ACC112 (cell line): Measurements from ENCODE around the gene B4GALT5.

ENCODE experiments used
- H2AFZ ChIP-seq: fragments of 200-600 bp; sonication (generic); one replicate; pipeline ENCODE4 v1.6.0; 2017; ENCODE audit warnings: antibody characterized with exemption, low read length; ENCODE audit not compliant: unreplicated experiment
- H3K27ac ChIP-seq: fragments of 200-600 bp; sonication (generic); 2 replicates; pipeline ENCODE4 v1.5.1; 2014; ENCODE audit warnings: low read depth, mild to moderate bottlenecking, antibody characterized with exemption, low read length, moderate library complexity
- H3K27me3 ChIP-seq: fragments of 200-600 bp; sonication (generic); 2 replicates; pipeline ENCODE4 v1.6.1; 2014; ENCODE audit warnings: mild to moderate bottlenecking, antibody characterized with exemption, low read length, moderate library complexity, mixed read lengths; ENCODE audit not compliant: insufficient read depth
- H3K36me3 ChIP-seq: fragments of 200-600 bp; sonication (generic); 2 replicates; pipeline ENCODE4 v1.6.1; 2016; ENCODE audit warnings: mild to moderate bottlenecking, antibody characterized with exemption, low read length, moderate library complexity, mixed read lengths; ENCODE audit not compliant: insufficient read depth
- H3K4me1 ChIP-seq: fragments of 200-600 bp; sonication (generic); one replicate; pipeline ENCODE4 v1.6.1; 2016; ENCODE audit warnings: low read length, mixed read lengths; ENCODE audit not compliant: insufficient read depth, unreplicated experiment, control insufficient read depth
- H3K4me3 ChIP-seq: fragments of 200-600 bp; sonication (generic); 2 replicates; pipeline ENCODE4 v1.5.1; 2014; ENCODE audit warnings: mild to moderate bottlenecking, low read depth, low read length
- H3K79me2 ChIP-seq: fragments of 200-600 bp; sonication (generic); one replicate; pipeline ENCODE4 v1.6.0; 2016; ENCODE audit warnings: low read length; ENCODE audit not compliant: control insufficient read depth, unreplicated experiment, insufficient read depth

The B4GALT5 gene

GRCh38 chr20:49656304-49656703 is 57.4 kb downstream of the B4GALT5 start:
- no peak overlapping the region for H3K4me3 ChIP-seq
- peaks cover 24% of the 10 kb centered on the region; the same call in 1 of the 2 replicates for H3K36me3 ChIP-seq
- H2AFZ ChIP-seq = no peak overlapping the region
- no peak overlapping the region for H3K27ac ChIP-seq
- peaks cover 17% of the 10 kb centered on the region for H3K4me1 ChIP-seq
- H3K27me3 ChIP-seq = no peaks in the 10 kb centered on the region
- peaks cover 54% of the 10 kb centered on the region for H3K79me2 ChIP-seq

- no peak overlapping the region for H3K4me3 ChIP-seq
- peaks cover 24% of the 10 kb centered on the region; the same call in 1 of the 2 replicates for H3K36me3 ChIP-seq
- H2AFZ ChIP-seq = no peak overlapping the region
- H3K79me2 ChIP-seq = peaks cover 32% of the 10 kb centered on the region
- H3K27ac ChIP-seq = no peak overlapping the region
- no peaks in the 10 kb centered on the region for H3K27me3 ChIP-seq
- H3K4me1 ChIP-seq = peaks cover 17% of the 10 kb centered on the region
Measured at GRCh38 chr20:49653925-49654434, 59.7 kb downstream of the B4GALT5 start.

GRCh38 chr20:49649672-49650071 is 64.0 kb downstream of the B4GALT5 start:
- no peak overlapping the region for H3K27ac ChIP-seq
- no peak overlapping the region for H3K4me3 ChIP-seq
- H3K27me3 ChIP-seq = no peaks in the 10 kb centered on the region
- no peaks in the 10 kb centered on the region for H3K4me1 ChIP-seq
- peaks cover 45% of the 10 kb centered on the region for H3K36me3 ChIP-seq
- peaks cover 7% of the 10 kb centered on the region for H3K79me2 ChIP-seq
- no peak overlapping the region for H2AFZ ChIP-seq

- Histone ChIP-seq H3K27ac (no peak overlapping the region), H3K4me3 (no peak overlapping the region), H3K4me1 (no peaks in the 10 kb centered on the region), H3K27me3 (no peaks in the 10 kb centered on the region), H2AFZ (no peak overlapping the region), H3K79me2 (peaks cover 4% of the 10 kb centered on the region), H3K36me3 (peaks cover 39% of the 10 kb centered on the region)
Measured at GRCh38 chr20:49647550-49647949, 66.1 kb downstream of the B4GALT5 start.

GRCh38 chr20:49646528-49646927 is 67.2 kb downstream of the B4GALT5 start:
- Histone ChIP-seq H3K27me3 (no peaks in the 10 kb centered on the region), H3K4me1 (no peaks in the 10 kb centered on the region), H3K36me3 (peaks cover 48% of the 10 kb centered on the region), H3K79me2 (peaks cover 4% of the 10 kb centered on the region), H2AFZ (no peak overlapping the region), H3K27ac (no peak overlapping the region), H3K4me3 (no peak overlapping the region)

GRCh38 chr20:49646126-49646525 is 67.6 kb downstream of the B4GALT5 start:
- peaks cover 4% of the 10 kb centered on the region for H3K79me2 ChIP-seq
- H3K36me3 ChIP-seq = peaks cover 51% of the 10 kb centered on the region

GRCh38 chr20:49644980-49645565 is 68.6 kb downstream of the B4GALT5 start:
- Histone ChIP-seq H3K27me3 (no peaks in the 10 kb centered on the region), H2AFZ (no peak overlapping the region), H3K79me2 (peaks cover 4% of the 10 kb centered on the region), H3K27ac (no peak overlapping the region), H3K4me1 (no peaks in the 10 kb centered on the region), H3K36me3 (peaks cover 57% of the 10 kb centered on the region), H3K4me3 (no peak overlapping the region)

More at GRCh38 chr20:49646126-49646525, 67.6 kb downstream of the B4GALT5 start:
- Histone ChIP-seq H3K27ac (no peak overlapping the region), H2AFZ (no peak overlapping the region), H3K27me3 (no peaks in the 10 kb centered on the region), H3K4me3 (no peak overlapping the region), H3K4me1 (no peaks in the 10 kb centered on the region)

- no peak overlapping the region for H2AFZ ChIP-seq
- no peak overlapping the region for H3K4me3 ChIP-seq
- no peaks in the 10 kb centered on the region for H3K79me2 ChIP-seq
- no peaks in the 10 kb centered on the region for H3K27me3 ChIP-seq
- no peak overlapping the region for H3K27ac ChIP-seq
- H3K36me3 ChIP-seq = peaks cover 59% of the 10 kb centered on the region
- H3K4me1 ChIP-seq = no peaks in the 10 kb centered on the region
Measured at GRCh38 chr20:49642816-49643215, 70.9 kb downstream of the B4GALT5 start.

GRCh38 chr20:49641683-49642656 is 71.7 kb downstream of the B4GALT5 start:
- Histone ChIP-seq H3K4me1 (no peaks in the 10 kb centered on the region), H3K36me3 (peaks cover 54% of the 10 kb centered on the region), H2AFZ (no peak overlapping the region), H3K27ac (no peak overlapping the region), H3K79me2 (no peaks in the 10 kb centered on the region), H3K27me3 (no peaks in the 10 kb centered on the region), H3K4me3 (no peak overlapping the region)

- Histone ChIP-seq H3K36me3 (peaks cover 41% of the 10 kb centered on the region), H3K27ac (no peak overlapping the region), H3K27me3 (no peaks in the 10 kb centered on the region), H3K4me1 (no peaks in the 10 kb centered on the region), H2AFZ (no peak overlapping the region), H3K4me3 (no peak overlapping the region), H3K79me2 (no peaks in the 10 kb centered on the region)
Measured at GRCh38 chr20:49637046-49637637, 76.5 kb downstream of the B4GALT5 start.
